T-cell (primary cell): ENCODE results near the gene EIF2S1. TPM values are rescaled to one million over a fixed set of nuclear protein-coding genes. Genes with fewer than 3 reads are reported as not detected.

ENCODE experiments used
- ATAC-seq, 4 experiments: fragments of 200-7000 bp in 3 of 4; fragments of 150-1000 bp in 1 of 4; cut with Tn5 transposase; replicated peaks in 1 of 4; 1 replicate in 3 of 4; 2 replicates in 1 of 4; pipeline ENCODE4 v1.10.0; 2021; ENCODE audit warnings: moderate library complexity in 3 of 4, mild to moderate bottlenecking in 2 of 4, moderate number of reproducible peaks in 1 of 4
- CTCF ChIA-PET, 2 donors: fragments of 300-600 bp; sonication (Branson Sonifier 250); formaldehyde crosslinking; loops; one replicate each; lab custom pipeline; 2022; ENCODE audit warnings: antibody characterized with exemption in 2 of 2; lab: Charles Lee
- POLR2A ChIA-PET, 2 donors: fragments of 300-600 bp; sonication (Branson Sonifier 250); formaldehyde crosslinking; loops; one replicate each; lab custom pipeline; 2022; ENCODE audit warnings: antibody characterized with exemption in 2 of 2; lab: Charles Lee
- DNase-seq, 35 experiments: peaks; one replicate each; pipeline versions ENCODE4 v3.0.0 to v3.0.0-alpha.2; 2013 to 2023
- H3K27ac ChIP-seq: one replicate; pipeline ENCODE4 v1.5.1; 2013; ENCODE audit warnings: low read length
- H3K27me3 ChIP-seq, 2 experiments: replicated peaks in 1 of 2; 1 replicate in 1 of 2; 2 replicates in 1 of 2; pipeline versions ENCODE4 v1.6.1 to v1.7.0; 2013; ENCODE audit warnings: low read length in 1 of 2, mixed read lengths in 1 of 2; ENCODE audit not compliant: control insufficient read depth in 2 of 2, insufficient read depth in 2 of 2; ENCODE audit errors: extremely low read depth in 1 of 2
- H3K36me3 ChIP-seq, 2 donors: 1 replicate in 1 of 2; 2 replicates in 1 of 2; pipeline versions ENCODE4 v1.6.1 to v1.7.0; 2013; ENCODE audit warnings: low read length in 1 of 2; ENCODE audit not compliant: control insufficient read depth in 2 of 2, insufficient read depth in 1 of 2; ENCODE audit errors: extremely low read depth in 1 of 2
- H3K4me1 ChIP-seq, 2 experiments: 1 replicate in 1 of 2; 2 replicates in 1 of 2; pipeline versions ENCODE4 v1.6.1 to v1.7.0; 2013; ENCODE audit warnings: low read length in 2 of 2, mixed read lengths in 1 of 2; ENCODE audit not compliant: insufficient read depth in 2 of 2, control insufficient read depth in 1 of 2; ENCODE audit errors: extremely low read depth in 1 of 2
- H3K4me3 ChIP-seq, 2 donors: 1 replicate in 1 of 2; 2 replicates in 1 of 2; pipeline versions ENCODE4 v1.5.1 to v1.7.0; 2013; ENCODE audit warnings: mild to moderate bottlenecking in 2 of 2, low read length in 1 of 2, moderate library complexity in 1 of 2; ENCODE audit not compliant: control insufficient read depth in 1 of 2; ENCODE audit errors: extremely low read depth in 1 of 2
- H3K9me3 ChIP-seq: 2 replicates; pipeline ENCODE4 v1.7.0; 2013
- H3K27ac Mint-ChIP-seq, 2 donors: one replicate each; pipeline ENCODE4 v1.8.0; 2020 to 2021; ENCODE audit warnings: mild to moderate bottlenecking in 2 of 2, mixed read lengths in 2 of 2
- H3K27me3 Mint-ChIP-seq, 2 donors: one replicate each; pipeline ENCODE4 v1.8.0; 2021 to 2022; ENCODE audit warnings: mixed read lengths in 2 of 2
- H3K36me3 Mint-ChIP-seq: one replicate; pipeline ENCODE4 v1.8.0; 2021; ENCODE audit warnings: mixed read lengths
- H3K4me1 Mint-ChIP-seq, 3 donors: one replicate each; pipeline ENCODE4 v1.8.0; 2020 to 2022; ENCODE audit warnings: mixed read lengths in 3 of 3, mild to moderate bottlenecking in 1 of 3
- H3K4me3 Mint-ChIP-seq, 3 donors: one replicate each; pipeline ENCODE4 v1.8.0; 2020 to 2022; ENCODE audit warnings: mild to moderate bottlenecking in 3 of 3, mixed read lengths in 3 of 3, moderate library complexity in 3 of 3
- H3K9me3 Mint-ChIP-seq, 3 donors: one replicate each; pipeline ENCODE4 v1.8.0; 2020 to 2022; ENCODE audit warnings: mixed read lengths in 3 of 3
- WGBS: methylation state at CpG from one replicate; pipeline ENCODE4 v1.1.5; 2013; ENCODE audit warnings: missing lambda C conversion rate; ENCODE audit not compliant: insufficient coverage; 5-methylcytosine and 5-hydroxymethylcytosine counted together
- total RNA-seq, 35 experiments: library from RNA in 6 of 35; stranded (reverse) in 6 of 35; fragments of 120-200 nt in 1 of 35; gene quantifications; one replicate each; pipeline versions ENCODE4 v1.2.1 to v1.2.4 and lab custom pipeline; 2013 to 2026

Gene EIF2S1
- total RNA-seq, 5 donors from 2014 or later (not counting 1 experiment from before 2014, with no cell fraction given), result 38.8 to 66.0 (median 57.0) TPM

DNA sequence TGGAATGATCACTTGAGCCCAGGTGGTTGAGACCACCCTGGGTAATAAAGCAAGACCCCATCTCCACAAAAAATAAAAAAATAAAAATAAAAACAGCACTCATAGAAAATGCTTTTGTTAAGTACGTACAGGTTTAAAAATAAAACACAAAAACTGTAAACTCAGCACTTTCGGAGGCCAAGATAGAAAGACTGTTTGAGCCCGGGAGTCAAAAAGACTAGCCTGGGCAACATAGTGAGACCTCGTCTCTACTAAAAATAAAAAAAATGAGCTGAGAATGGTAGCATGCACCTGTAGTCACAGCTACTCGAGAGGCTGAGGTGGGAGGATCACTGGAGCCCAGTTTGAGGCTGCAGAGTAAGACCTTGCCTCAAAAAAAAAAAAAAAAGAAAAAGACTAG is 8.1 kb upstream of the EIF2S1 start:
- Histone ChIP-seq H3K4me1 (no peaks in the 10 kb centered on the region), H3K4me3 (no peak overlapping the region), H3K36me3 (peaks cover 6 to 41% of the 10 kb centered on the region in 2 donors), H3K27me3 (no peaks in the 10 kb centered on the region), H3K9me3 (no peaks in the 10 kb centered on the region), H3K27ac (no peak overlapping the region)
- ATAC-seq, result no peak
- Mint-ChIP-seq H3K4me1 (peaks cover 12 to 18% (median 17%) of the 10 kb centered on the region in 3 donors), H3K4me3 (no peak overlapping the region), H3K9me3 (no peaks in the 10 kb centered on the region), H3K27me3 (no peaks in the 10 kb centered on the region), H3K36me3 (peaks cover 34% of the 10 kb centered on the region), H3K27ac (no peak overlapping the region)
- ChIA-PET POLR2A (interaction anchor here in 1 of 2 donors (0.7 kb wide), 2 partner anchors 230 to 248 kb away, joined by 4 to 5 read pairs; no protein-coding TSS in a partner anchor), CTCF (interaction anchor here in 1 of 2 donors (0.6 kb wide), 1 partner anchor 66 kb away, joined by 16 read pairs; no protein-coding TSS in a partner anchor)
- WGBS, result no CpG with 5 or more reads among the region's 5 CpGs
- DNase-seq, result no peak

GRCh38 chr14:67357186-67357968 is 2.8 kb upstream of the EIF2S1 start:
- H3K27ac ChIP-seq, result no peak overlapping the region
- H3K9me3 ChIP-seq, result no peaks in the 10 kb centered on the region
- H3K27ac Mint-ChIP-seq, result no peak overlapping the region
- peaks cover 54 to 64% (median 64%) of the 10 kb centered on the region in 3 donors for H3K4me1 Mint-ChIP-seq
- H3K9me3 Mint-ChIP-seq, result no peaks in the 10 kb centered on the region
- H3K4me1 ChIP-seq, result peaks cover 26 to 28% of the 10 kb centered on the region in 2 experiments
- ATAC-seq (no peak), DNase-seq (no peak)
- POLR2A ChIA-PET, result interaction anchor here in 1 of 2 donors (0.6 to 1.0 kb wide), 2 partner anchors 27 to 61 kb away, joined by 3 to 4 read pairs; no protein-coding TSS in a partner anchor
- H3K4me3 Mint-ChIP-seq, result peak overlapping the region; percentile 66 to 99 (median 92)
- H3K36me3 ChIP-seq, result peaks cover 2 to 4% of the 10 kb centered on the region in 2 donors
- no peaks in the 10 kb centered on the region for H3K27me3 ChIP-seq
- H3K27me3 Mint-ChIP-seq, result no peaks in the 10 kb centered on the region
- WGBS, result no CpG with 5 or more reads among the region's 4 CpGs
- no peak overlapping the region for H3K4me3 ChIP-seq
- CTCF ChIA-PET, result interaction anchor here (0.8 to 1.2 kb wide), 3 partner anchors 10 to 347 kb away, joined by 3 to 7 read pairs (median 4); no protein-coding TSS in a partner anchor
- H3K36me3 Mint-ChIP-seq, result peaks cover 10% of the 10 kb centered on the region

- no peak overlapping the region for H3K4me3 ChIP-seq
- Mint-ChIP-seq H3K4me3 (peak overlapping the region; percentile 92 to 99 (median 97)), H3K27ac (no peak overlapping the region), H3K4me1 (peaks cover 59 to 69% (median 69%) of the 10 kb centered on the region in 3 donors), H3K36me3 (peaks cover 6% of the 10 kb centered on the region), H3K9me3 (no peaks in the 10 kb centered on the region), H3K27me3 (no peaks in the 10 kb centered on the region)
- CTCF ChIA-PET, result interaction anchor here in 1 of 2 donors (1.2 kb wide), 1 partner anchor 346 kb away, joined by 3 read pairs; no protein-coding TSS in a partner anchor
- H3K9me3 ChIP-seq, result no peaks in the 10 kb centered on the region
- no peaks in the 10 kb centered on the region for H3K27me3 ChIP-seq
- WGBS, result 97% methylated on average over 6 of the region's 9 CpGs
- H3K36me3 ChIP-seq, result peaks cover 0 to 6% of the 10 kb centered on the region in 2 donors
- no peak for ATAC-seq
- POLR2A ChIA-PET, result interaction anchor here in 1 of 2 donors (0.6 kb wide), 1 partner anchor 62 kb away, joined by 4 read pairs; no protein-coding TSS in a partner anchor
- no peak overlapping the region for H3K27ac ChIP-seq
- peaks cover 26 to 31% of the 10 kb centered on the region in 2 experiments for H3K4me1 ChIP-seq
- DNase-seq, result no peak
Observed at GRCh38 chr14:67357969-67358354, 2.2 kb upstream of the EIF2S1 start.

DNA sequence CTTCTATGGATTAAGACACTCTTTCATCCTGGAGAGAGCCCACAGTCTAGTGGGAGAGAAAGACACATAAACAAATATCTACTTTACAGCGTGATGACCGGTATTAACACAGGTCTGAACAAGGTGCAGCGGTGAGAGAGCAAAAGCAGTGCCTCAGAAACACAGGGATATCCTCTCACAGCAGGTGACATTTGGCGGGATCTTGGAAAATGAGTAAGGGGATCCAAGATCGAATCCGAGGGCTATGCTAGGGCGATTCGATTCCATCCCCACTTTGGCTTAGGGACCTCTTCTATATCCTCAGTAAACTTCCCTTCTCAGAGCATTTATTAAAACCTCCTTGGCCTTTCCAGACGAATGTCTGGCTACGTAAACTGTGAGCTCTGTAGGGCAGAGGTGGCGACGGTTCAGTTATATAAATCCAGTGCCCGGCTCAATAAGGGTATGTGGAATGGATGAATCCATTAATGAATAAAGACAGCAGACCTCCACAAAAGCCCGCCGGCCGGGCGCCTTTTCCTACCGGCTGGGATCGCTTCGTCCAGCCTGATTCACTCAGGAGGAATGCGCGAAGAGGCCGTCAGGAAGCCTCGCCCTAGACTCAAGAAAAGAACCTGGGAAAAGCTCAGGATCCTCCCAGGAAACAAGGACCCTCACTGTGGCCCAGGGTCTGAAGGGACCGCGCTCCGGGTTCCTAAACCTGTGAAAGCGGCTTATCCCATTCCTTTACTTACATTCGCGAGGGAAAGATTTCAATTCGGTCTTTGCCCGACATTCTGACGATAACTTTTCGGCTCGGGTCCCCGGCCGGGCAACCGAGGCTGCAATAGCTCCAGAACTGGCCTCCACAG is 979 bp upstream of the EIF2S1 start:
- Histone ChIP-seq H3K4me3 (peak overlapping the region; percentile 97 to 99), H3K36me3 (peaks cover 0 to 6% of the 10 kb centered on the region in 2 donors), H3K4me1 (peaks cover 26 to 37% of the 10 kb centered on the region in 2 experiments), H3K27me3 (no peaks in the 10 kb centered on the region), H3K9me3 (no peaks in the 10 kb centered on the region), H3K27ac (peak overlapping the region; percentile 94)
- Mint-ChIP-seq H3K4me3 (peak overlapping the region; percentile 92 to 99 (median 97)), H3K4me1 (peaks cover 71 to 78% (median 78%) of the 10 kb centered on the region in 3 donors), H3K27ac (peak overlapping the region; percentile 95 to 97), H3K36me3 (peaks cover 3% of the 10 kb centered on the region), H3K9me3 (no peaks in the 10 kb centered on the region), H3K27me3 (no peaks in the 10 kb centered on the region)
- ChIA-PET POLR2A (interaction anchor here in 1 of 2 donors (0.7 kb wide), 1 partner anchor 851 kb away, joined by 3 read pairs; no protein-coding TSS in a partner anchor), CTCF (interaction anchor here (0.6 to 1.6 kb wide), 15 partner anchors 8 to 1434 kb away, joined by 3 to 10 read pairs (median 4); partner anchors contain the start of genes ARG2 (in 1 of the 2), GPHN (in 1 of the 2), PALS1 (in 1 of the 2) and PIGH (in 1 of the 2))
- DNase-seq (peak in 3 of 35 experiments; percentile 0 to 8 (median 1)), ATAC-seq (peak in 1 of 4 experiments; percentile 2)
- WGBS, result 0% methylated on average over 18 of the region's 38 CpGs

GRCh38 chr14:67360470-67361206 is 510 bp downstream of the EIF2S1 start:
- Histone ChIP-seq H3K27ac (peak overlapping the region; percentile 94), H3K27me3 (no peaks in the 10 kb centered on the region), H3K36me3 (peaks cover 6 to 12% of the 10 kb centered on the region in 2 donors), H3K4me1 (peaks cover 26 to 37% of the 10 kb centered on the region in 2 experiments), H3K4me3 (peak overlapping the region; percentile 97 to 99), H3K9me3 (no peaks in the 10 kb centered on the region)
- Mint-ChIP-seq H3K36me3 (peaks cover 13% of the 10 kb centered on the region), H3K27me3 (no peaks in the 10 kb centered on the region), H3K9me3 (no peaks in the 10 kb centered on the region), H3K4me3 (peak overlapping the region; percentile 92 to 99 (median 97)), H3K27ac (peak overlapping the region; percentile 95 to 97), H3K4me1 (peaks cover 77 to 85% (median 84%) of the 10 kb centered on the region in 3 donors)
- ChIA-PET CTCF (interaction anchor here in 1 of 2 donors (0.8 to 1.6 kb wide), 8 partner anchors 9 to 853 kb away, joined by 3 to 10 read pairs (median 4); partner anchors contain the start of genes ARG2, GPHN, PALS1 and RDH11), POLR2A (no interaction called here)
- DNase-seq (no peak), ATAC-seq (peak; percentile 11 to 28 (median 22))
- under 1% methylated on average over 25 of the region's 34 CpGs for WGBS
